CD8-positive, alpha-beta memory T cell (primary cell): ENCODE measurements around the gene LRRC37B. TPM values are rescaled to one million over a fixed set of nuclear protein-coding genes. Genes with fewer than 3 reads are reported as not detected.
"Not testable (repeated sequence)": the region's sequence is repeated elsewhere in the genome, so short reads cannot be mapped to it uniquely, and the experiment has no call there.

Source experiments
- CTCF ChIA-PET: fragments of 350-600 bp; sonication (Branson Sonifier 250); formaldehyde crosslinking; loops from one replicate; lab custom pipeline; 2021; ENCODE audit warnings: antibody characterized with exemption; lab: Charles Lee
- POLR2A ChIA-PET: fragments of 350-600 bp; sonication (Branson Sonifier 250); formaldehyde crosslinking; loops from one replicate; lab custom pipeline; 2021; ENCODE audit warnings: antibody characterized with exemption; lab: Charles Lee
- DNase-seq, 5 donors: peaks; one replicate each; pipeline versions ENCODE4 v3.0.0 to v3.0.0-alpha.2; 2020 to 2022; ENCODE audit warnings: mixed read lengths in 1 of 5
- H3K27ac ChIP-seq: one replicate; pipeline ENCODE4 v1.7.0; 2013; ENCODE audit warnings: low read depth, mild to moderate bottlenecking, low read length, moderate library complexity
- H3K27me3 ChIP-seq: 2 replicates; pipeline ENCODE4 v1.7.0; 2013; ENCODE audit warnings: low read length, mild to moderate bottlenecking; ENCODE audit not compliant: insufficient read depth, poor library complexity, severe bottlenecking
- H3K36me3 ChIP-seq: 2 replicates; pipeline ENCODE4 v1.7.0; 2013; ENCODE audit warnings: mild to moderate bottlenecking, low read length, moderate library complexity; ENCODE audit not compliant: insufficient read depth
- H3K4me1 ChIP-seq: 2 replicates; pipeline ENCODE4 v1.7.0; 2013; ENCODE audit warnings: mild to moderate bottlenecking, low read length, moderate library complexity; ENCODE audit not compliant: insufficient read depth
- H3K4me3 ChIP-seq: 2 replicates; pipeline ENCODE4 v1.7.0; 2013; ENCODE audit warnings: mild to moderate bottlenecking, low read length
- H3K9me3 ChIP-seq: 2 replicates; pipeline ENCODE4 v1.7.0; 2013; ENCODE audit warnings: mild to moderate bottlenecking, low read length
- H3K27ac Mint-ChIP-seq, 8 donors: one replicate each; pipeline ENCODE4 v1.8.0; 2020 to 2021; ENCODE audit warnings: mixed read lengths in 8 of 8, mild to moderate bottlenecking in 6 of 8, inconsistent platforms in 3 of 8, moderate library complexity in 3 of 8
- H3K27me3 Mint-ChIP-seq, 2 donors: one replicate each; pipeline ENCODE4 v1.8.0; 2020 to 2021; ENCODE audit warnings: mixed read lengths in 2 of 2, mild to moderate bottlenecking in 1 of 2, moderate library complexity in 1 of 2
- H3K36me3 Mint-ChIP-seq, 3 donors: one replicate each; pipeline ENCODE4 v1.8.0; 2020 to 2021; ENCODE audit warnings: mixed read lengths in 3 of 3, inconsistent platforms in 1 of 3, mild to moderate bottlenecking in 1 of 3
- H3K4me1 Mint-ChIP-seq, 3 donors: one replicate each; pipeline ENCODE4 v1.8.0; 2020 to 2021; ENCODE audit warnings: mixed read lengths in 3 of 3, inconsistent platforms in 1 of 3, mild to moderate bottlenecking in 1 of 3
- H3K4me3 Mint-ChIP-seq, 7 donors: one replicate each; pipeline ENCODE4 v1.8.0; 2020 to 2021; ENCODE audit warnings: mixed read lengths in 7 of 7, mild to moderate bottlenecking in 6 of 7, moderate library complexity in 4 of 7, inconsistent platforms in 2 of 7
- H3K9me3 Mint-ChIP-seq, 5 donors: one replicate each; pipeline ENCODE4 v1.8.0; 2020 to 2022; ENCODE audit warnings: mixed read lengths in 5 of 5, mild to moderate bottlenecking in 3 of 5, moderate library complexity in 2 of 5, inconsistent platforms in 1 of 5
- polyA plus RNA-seq: library from polyadenylated mRNA; unstranded; fragments of 300-500 nt; fragmentation: Illumina TruSeq; gene quantifications from one replicate; pipeline ENCODE4 v1.2.3, GENCODE V29; 2021
- total RNA-seq, 2 experiments: library from RNA; stranded (reverse); gene quantifications; one replicate each; pipeline ENCODE4 v1.2.3, GENCODE V29; 2021

The LRRC37B gene
- total and polyA plus RNA-seq, 3 experiments from 2014 or later: 11.0 to 17.6 (median 16.2) TPM

DNA sequence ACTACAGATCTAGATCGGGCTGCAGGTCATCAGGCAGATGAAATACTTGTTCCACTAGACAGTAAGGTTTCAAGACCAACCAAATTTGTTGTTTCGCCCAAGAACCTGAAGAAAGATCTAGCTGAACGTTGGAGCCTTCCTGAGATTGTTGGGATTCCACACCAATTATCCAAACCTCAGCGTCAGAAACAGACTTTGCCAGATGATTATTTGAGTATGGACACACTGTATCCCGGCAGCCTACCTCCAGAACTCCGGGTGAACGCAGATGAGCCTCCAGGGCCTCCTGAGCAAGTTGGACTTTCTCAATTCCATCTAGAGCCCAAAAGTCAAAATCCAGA is 14.4 kb downstream of the LRRC37B start:
- Histone ChIP-seq H3K36me3 (no peaks in the 10 kb centered on the region), H3K4me3 (no peak overlapping the region), H3K4me1 (no peaks in the 10 kb centered on the region), H3K9me3 (no peaks in the 10 kb centered on the region), H3K27ac (no peak overlapping the region), H3K27me3 (no peaks in the 10 kb centered on the region)
- ChIA-PET CTCF (no interaction called here), POLR2A (no interaction called here)
- Mint-ChIP-seq H3K4me1 (peaks cover 7 to 19% (median 9%) of the 10 kb centered on the region in 3 donors), H3K4me3 (no peak overlapping the region), H3K9me3 (no peaks in the 10 kb centered on the region), H3K36me3 (peaks cover 0 to 61% (median 8%) of the 10 kb centered on the region in 3 donors), H3K27me3 (no peaks in the 10 kb centered on the region), H3K27ac (no peak overlapping the region)
- DNase-seq: no peak

DNA sequence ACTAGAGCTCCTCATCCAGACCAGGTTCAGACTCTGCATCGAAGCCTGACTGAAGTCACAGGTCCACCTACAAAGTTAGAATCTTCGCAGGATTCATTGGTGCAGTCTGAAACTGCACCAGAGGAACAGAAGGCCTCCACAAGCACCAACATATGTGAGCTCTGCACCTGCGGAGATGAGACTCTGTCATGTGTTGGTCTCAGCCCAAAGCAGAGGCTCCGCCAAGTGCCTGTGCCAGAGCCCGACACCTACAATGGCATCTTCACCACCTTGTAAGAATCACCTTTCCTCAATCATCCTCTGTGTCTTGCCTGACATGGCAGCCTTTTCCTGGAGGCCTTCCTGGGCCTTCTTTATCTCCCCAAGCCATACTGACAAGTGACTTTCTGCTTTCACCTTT is 15.4 kb downstream of the LRRC37B start:
- H3K9me3 ChIP-seq, POLR2A ChIA-PET, H3K36me3 ChIP-seq, CTCF ChIA-PET, DNase-seq, H3K27me3 ChIP-seq, H3K4me1 ChIP-seq, H3K27me3 Mint-ChIP-seq, H3K27ac ChIP-seq, H3K4me1 Mint-ChIP-seq, H3K9me3 Mint-ChIP-seq, H3K27ac Mint-ChIP-seq, H3K4me3 Mint-ChIP-seq, H3K4me3 ChIP-seq: not testable (repeated sequence)
- H3K36me3 Mint-ChIP-seq: peaks cover 0 to 57% (median 10%) of the 10 kb centered on the region in 3 donors

DNA sequence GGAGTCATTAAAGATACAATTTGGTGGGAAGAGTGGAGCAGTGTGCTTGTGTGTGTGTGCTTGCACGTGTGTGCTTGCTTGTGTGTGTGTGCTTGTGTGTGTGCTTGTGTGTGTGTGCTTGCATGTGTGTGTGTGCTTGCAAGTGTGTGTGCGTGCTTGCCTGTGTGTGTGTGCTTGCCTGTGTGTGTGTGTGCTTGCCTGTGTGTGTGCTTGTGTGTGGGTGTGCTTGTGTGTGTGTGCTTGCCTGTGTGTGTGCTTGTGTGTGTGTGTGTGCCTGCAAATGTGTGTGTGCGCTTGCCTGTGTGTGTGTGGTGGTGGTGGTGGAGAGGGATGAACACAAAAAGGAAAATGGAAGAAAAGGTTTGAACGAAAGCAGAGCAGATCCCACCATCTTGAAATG is 20.1 kb downstream of the LRRC37B start:
- H3K9me3 ChIP-seq, H3K27me3 ChIP-seq, H3K27ac ChIP-seq, CTCF ChIA-PET, H3K36me3 ChIP-seq, H3K4me3 Mint-ChIP-seq, POLR2A ChIA-PET, DNase-seq, H3K27me3 Mint-ChIP-seq, H3K4me1 ChIP-seq, H3K9me3 Mint-ChIP-seq, H3K4me3 ChIP-seq, H3K4me1 Mint-ChIP-seq: not testable (repeated sequence)
- Mint-ChIP-seq H3K27ac (peak overlapping the region in 4 of 8 donors; percentile 1 to 72 (median 58)), H3K36me3 (peaks cover 0 to 22% (median 4%) of the 10 kb centered on the region in 3 donors)

DNA sequence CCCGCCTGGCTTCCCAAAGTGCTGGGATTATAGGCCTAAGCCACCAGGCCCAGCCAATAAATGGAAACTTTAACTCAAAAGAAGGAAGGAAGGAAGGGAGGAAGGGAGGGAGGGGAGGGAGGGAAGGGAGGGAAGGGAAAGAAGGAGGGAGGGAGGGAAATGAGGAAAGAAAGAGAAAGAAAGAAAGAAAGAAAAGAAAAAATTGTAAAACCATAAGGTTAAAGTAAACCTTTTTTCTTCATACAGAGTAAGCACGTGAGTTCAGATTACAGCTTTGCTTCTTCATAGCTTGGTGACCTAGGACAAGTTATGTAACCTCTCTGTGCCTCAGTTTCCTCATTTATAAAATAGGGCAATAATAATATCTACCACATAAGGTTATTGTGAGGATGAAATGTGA is 26.0 kb downstream of the LRRC37B start:
- no peaks in the 10 kb centered on the region for H3K36me3 ChIP-seq
- no peaks in the 10 kb centered on the region for H3K9me3 Mint-ChIP-seq
- no peaks in the 10 kb centered on the region for H3K27me3 Mint-ChIP-seq
- H3K27ac Mint-ChIP-seq: no peak overlapping the region
- peaks cover 8 to 44% (median 12%) of the 10 kb centered on the region in 3 donors for H3K36me3 Mint-ChIP-seq
- no peaks in the 10 kb centered on the region for H3K4me1 Mint-ChIP-seq
- no peak overlapping the region for H3K4me3 Mint-ChIP-seq
- no peaks in the 10 kb centered on the region for H3K9me3 ChIP-seq
- no peaks in the 10 kb centered on the region for H3K27me3 ChIP-seq
- ChIA-PET POLR2A (no interaction called here), CTCF (no interaction called here)
- H3K27ac ChIP-seq: no peak overlapping the region
- DNase-seq: no peak
- no peaks in the 10 kb centered on the region for H3K4me1 ChIP-seq
- H3K4me3 ChIP-seq: no peak overlapping the region

DNA sequence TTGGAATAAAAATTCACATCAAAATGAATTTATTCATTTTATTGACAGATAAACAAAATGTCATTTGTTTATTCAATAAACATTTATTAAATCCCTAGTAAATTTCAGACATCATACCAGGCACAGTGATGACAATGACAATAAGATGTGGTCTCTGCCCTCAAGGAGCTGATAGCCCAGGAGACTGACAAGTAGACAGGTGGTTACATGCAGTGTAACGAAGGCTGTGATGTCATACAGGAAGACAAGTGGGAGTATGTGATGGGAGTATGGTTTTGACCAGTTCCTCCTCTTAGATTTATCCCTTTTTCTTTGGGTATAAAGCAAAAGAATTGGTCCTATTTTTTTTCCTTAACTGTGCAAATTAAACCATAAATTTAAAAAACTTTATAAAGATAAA is 26.6 kb downstream of the LRRC37B start:
- POLR2A ChIA-PET, H3K27ac ChIP-seq, H3K4me1 Mint-ChIP-seq, DNase-seq, H3K4me3 ChIP-seq, H3K9me3 Mint-ChIP-seq, H3K4me1 ChIP-seq, H3K9me3 ChIP-seq, H3K4me3 Mint-ChIP-seq, H3K36me3 ChIP-seq, H3K27me3 Mint-ChIP-seq, CTCF ChIA-PET, H3K27me3 ChIP-seq: not testable (repeated sequence)
- Mint-ChIP-seq H3K27ac (peak overlapping the region in 2 of 8 donors; percentile 40 to 73), H3K36me3 (peaks cover 8 to 48% (median 12%) of the 10 kb centered on the region in 3 donors)

DNA sequence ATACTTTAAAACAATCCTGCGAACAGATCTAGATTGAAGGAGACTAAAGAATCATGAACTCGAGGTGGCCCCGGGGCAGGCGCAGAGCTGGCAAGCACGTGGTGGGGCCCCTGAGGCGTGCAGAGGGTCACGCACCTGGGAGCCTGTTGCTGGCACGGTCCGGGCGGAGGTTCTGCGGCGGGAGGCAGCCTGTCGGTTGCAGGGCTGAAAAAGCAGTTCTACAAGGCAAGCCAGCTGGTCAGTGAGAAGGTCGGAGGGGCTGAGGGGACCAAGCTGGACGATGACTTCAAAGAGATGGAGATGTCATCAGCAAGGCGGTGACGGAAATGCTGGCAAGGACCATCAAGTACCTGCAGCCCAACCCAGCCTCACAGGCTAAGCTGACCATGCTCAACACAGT is 33.1 kb downstream of the LRRC37B start:
- H3K9me3 Mint-ChIP-seq, H3K36me3 ChIP-seq, H3K27me3 ChIP-seq, POLR2A ChIA-PET, DNase-seq, H3K27me3 Mint-ChIP-seq, H3K27ac ChIP-seq, H3K4me1 ChIP-seq, H3K4me3 ChIP-seq, H3K9me3 ChIP-seq, CTCF ChIA-PET, H3K27ac Mint-ChIP-seq, H3K4me1 Mint-ChIP-seq, H3K4me3 Mint-ChIP-seq: not testable (repeated sequence)
- H3K36me3 Mint-ChIP-seq: peaks cover 4 to 51% (median 12%) of the 10 kb centered on the region in 3 donors

DNA sequence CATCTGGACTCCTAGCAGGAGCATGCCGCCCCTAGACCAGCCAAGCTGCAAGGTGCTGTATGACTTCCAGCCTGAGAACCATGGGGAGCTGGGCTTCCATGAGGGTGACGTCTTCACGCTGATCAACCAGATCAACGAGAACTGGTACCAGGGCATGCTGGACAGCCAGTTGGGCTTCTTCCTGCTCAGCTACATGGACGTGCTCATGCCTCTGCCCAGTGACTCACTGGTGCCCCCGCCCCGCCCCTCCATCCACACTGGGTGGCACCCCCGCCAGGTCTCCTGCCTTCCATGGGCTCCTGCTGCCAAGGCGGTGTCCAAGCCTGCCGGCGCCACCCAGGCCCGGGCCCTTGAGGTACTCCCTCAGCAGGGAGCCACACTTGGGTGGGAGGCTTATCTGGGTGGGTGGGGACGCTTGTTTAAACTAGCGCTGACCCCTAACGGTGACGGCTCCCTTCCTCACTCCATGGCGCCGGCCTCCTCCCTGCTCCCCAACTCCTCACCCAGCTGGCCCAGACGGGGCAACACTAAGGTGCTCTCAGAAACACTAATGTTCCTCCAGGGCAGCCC is 34.2 kb downstream of the LRRC37B start:
- CTCF ChIA-PET, H3K4me3 ChIP-seq, H3K4me1 Mint-ChIP-seq, H3K27ac ChIP-seq, H3K4me1 ChIP-seq, H3K36me3 ChIP-seq, H3K9me3 ChIP-seq, H3K27me3 Mint-ChIP-seq, POLR2A ChIA-PET, H3K27ac Mint-ChIP-seq, H3K9me3 Mint-ChIP-seq, DNase-seq, H3K27me3 ChIP-seq, H3K4me3 Mint-ChIP-seq: not testable (repeated sequence)
- peaks cover 3 to 40% (median 6%) of the 10 kb centered on the region in 3 donors for H3K36me3 Mint-ChIP-seq

DNA sequence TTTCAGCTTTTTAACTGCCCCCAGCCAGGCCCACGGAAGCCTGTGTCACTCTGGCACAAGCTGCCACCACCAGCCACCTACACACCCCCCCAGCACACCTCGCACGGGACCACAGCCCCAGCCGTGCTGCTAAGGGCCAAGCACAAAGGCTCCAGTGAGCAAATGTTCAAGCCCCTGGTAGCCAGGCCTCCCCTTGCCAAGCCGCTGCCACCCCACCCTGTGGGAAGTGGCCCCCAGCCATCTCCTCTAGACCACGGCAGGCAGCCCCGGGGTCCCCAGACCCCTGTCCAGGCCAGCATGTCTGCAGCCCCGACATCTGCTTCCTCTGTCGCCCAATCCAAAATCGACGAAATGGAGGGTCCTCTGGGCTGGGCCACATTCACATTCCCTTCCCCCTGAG is 35.1 kb downstream of the LRRC37B start:
- not testable (repeated sequence) for H3K4me1 Mint-ChIP-seq, H3K27ac Mint-ChIP-seq

DNA sequence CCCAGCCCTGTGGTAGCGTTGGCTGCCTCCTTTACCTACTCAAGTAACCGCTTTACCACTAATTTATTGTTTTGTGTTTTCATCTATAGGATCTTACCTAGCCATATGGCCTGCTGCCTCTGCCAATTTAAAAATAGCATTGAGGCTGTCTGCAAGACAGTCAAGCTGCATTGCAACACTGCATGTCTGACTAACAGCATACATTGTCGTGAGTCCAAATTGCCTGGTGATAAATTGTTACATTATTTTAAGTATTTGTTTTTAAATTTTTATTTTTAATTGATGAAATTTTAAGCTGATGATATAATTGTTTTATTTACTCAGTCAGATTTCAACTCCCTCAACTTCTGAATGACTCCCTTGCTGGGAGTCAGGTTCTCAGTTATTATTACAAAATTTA is 38.4 kb downstream of the LRRC37B start:
- H3K4me1 Mint-ChIP-seq, H3K4me3 ChIP-seq, H3K27ac ChIP-seq, CTCF ChIA-PET, H3K4me3 Mint-ChIP-seq, H3K9me3 Mint-ChIP-seq, DNase-seq, H3K27me3 ChIP-seq, H3K9me3 ChIP-seq, H3K27me3 Mint-ChIP-seq, POLR2A ChIA-PET, H3K4me1 ChIP-seq, H3K36me3 ChIP-seq: not testable (repeated sequence)
- Mint-ChIP-seq H3K27ac (peak overlapping the region in 2 of 8 donors; percentile 17 to 29), H3K36me3 (peaks cover 0 to 29% (median 7%) of the 10 kb centered on the region in 3 donors)

More for the DNA sequence above, 35.1 kb downstream of the LRRC37B start:
- DNase-seq, CTCF ChIA-PET, H3K4me3 ChIP-seq, H3K4me3 Mint-ChIP-seq, H3K9me3 ChIP-seq, POLR2A ChIA-PET, H3K27ac ChIP-seq, H3K36me3 ChIP-seq, H3K27me3 ChIP-seq, H3K9me3 Mint-ChIP-seq, H3K4me1 ChIP-seq, H3K27me3 Mint-ChIP-seq: not testable (repeated sequence)
- peaks cover 0 to 33% (median 3%) of the 10 kb centered on the region in 3 donors for H3K36me3 Mint-ChIP-seq
